SIG-M5 treated with dmso at 0.1 percent for 504 hours (cell line): Measurements from ENCODE around the gene ATP6AP1.
A peak's percentile ranks its signal among the peaks of the same experiment; 100 is the strongest.

Experiments used
- DNase-seq: peaks from one replicate; lab custom pipeline; 2025; ENCODE audit not compliant: unreplicated experiment; lab: John Stamatoyannopoulos, UW

ATP6AP1 gene

DNA sequence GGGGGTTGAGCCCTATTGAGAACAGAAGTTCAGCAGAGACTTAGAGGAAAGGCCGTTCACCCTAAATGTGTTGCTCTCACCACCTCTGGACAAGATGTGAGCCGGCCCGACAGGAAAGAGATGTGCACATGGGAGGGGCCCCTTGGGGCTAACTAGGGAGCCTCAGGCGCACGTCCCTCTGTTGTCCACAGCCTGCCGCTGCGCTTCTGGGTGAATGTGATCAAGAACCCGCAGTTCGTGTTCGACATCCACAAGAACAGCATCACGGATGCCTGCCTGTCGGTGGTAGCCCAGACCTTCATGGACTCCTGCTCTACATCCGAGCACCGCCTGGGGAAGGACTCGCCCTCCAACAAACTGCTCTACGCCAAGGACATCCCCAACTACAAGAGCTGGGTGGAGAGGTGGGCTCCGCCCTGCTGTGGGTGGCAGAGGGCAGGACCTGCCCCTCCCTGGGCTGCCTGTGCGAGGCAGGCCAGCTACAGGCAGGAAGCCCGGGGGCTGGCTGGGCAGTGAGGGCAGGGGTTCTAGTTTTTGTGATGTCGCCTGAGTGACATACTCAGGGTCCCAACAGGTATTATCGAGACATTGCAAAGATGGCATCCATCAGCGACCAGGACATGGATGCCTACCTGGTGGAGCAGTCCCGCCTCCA lies 42.6 kb downstream of the ATP6AP1 start:
- no peak for DNase-seq

- no peak for DNase-seq
These were observed 43.6 kb downstream of the ATP6AP1 start for GRCh38 chrX:154471839-154472684.

DNA sequence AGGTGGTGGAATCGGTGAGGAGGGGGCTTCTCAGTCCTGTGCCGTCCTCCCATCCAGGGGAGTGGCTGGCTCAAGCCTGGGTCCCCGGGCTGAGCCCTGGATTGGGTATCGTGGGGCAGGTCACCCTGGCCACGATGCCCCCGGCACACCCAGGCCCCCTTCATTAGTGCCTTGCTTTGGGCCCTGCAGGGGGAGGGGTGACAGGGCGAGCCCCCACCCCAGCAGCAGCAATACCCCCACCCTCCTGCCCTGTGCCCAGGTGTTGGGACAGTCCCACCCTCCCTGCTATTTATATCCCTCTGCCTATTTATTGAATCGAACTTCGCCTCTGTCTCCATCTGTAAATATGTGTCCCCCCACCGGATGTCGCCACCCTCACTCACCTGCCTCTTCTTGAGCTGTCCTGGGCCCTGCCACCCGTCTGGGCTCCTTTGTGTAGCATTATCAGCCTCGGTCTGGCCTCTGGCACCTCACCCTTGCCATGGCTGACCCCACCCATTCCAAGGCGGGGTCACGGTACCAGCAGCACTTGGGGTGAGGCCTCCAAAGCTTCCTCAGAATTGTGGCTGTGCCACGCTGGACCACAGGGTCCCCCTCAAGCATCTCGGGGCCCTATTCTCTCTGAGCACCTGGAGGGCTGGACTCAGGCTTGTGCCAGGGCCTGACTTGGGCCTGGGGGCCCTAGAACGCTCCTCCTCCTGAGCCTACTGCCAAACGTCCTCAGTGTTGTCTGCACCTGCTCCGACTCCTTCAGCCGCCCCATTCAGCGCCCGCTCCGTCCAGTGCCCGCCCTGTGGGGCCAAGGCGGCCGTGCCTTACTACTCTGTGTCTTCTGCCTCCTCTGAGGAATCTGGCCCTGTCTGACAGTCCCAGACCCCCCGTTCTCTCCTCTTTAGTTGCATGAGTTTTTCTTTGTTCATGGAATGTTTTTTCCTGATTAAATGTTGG lies 44.5 kb downstream of the ATP6AP1 start:
- DNase-seq: no peak

GRCh38 chrX:154473683-154474082 lies 45.2 kb downstream of the ATP6AP1 start:
- no peak for DNase-seq

GRCh38 chrX:154476821-154477220 lies 48.3 kb downstream of the ATP6AP1 start:
- DNase-seq: no peak

GRCh38 chrX:154477891-154478477 lies 49.5 kb downstream of the ATP6AP1 start:
- no peak for DNase-seq

GRCh38 chrX:154478728-154479622 lies 50.5 kb downstream of the ATP6AP1 start, which contains the start of gene LAGE3:
Gene LAGE3 (minus strand): TSS chrX:154479281. CDS start chrX:154478915, 366 bp downstream.
- peak; percentile 81 for DNase-seq

DNA sequence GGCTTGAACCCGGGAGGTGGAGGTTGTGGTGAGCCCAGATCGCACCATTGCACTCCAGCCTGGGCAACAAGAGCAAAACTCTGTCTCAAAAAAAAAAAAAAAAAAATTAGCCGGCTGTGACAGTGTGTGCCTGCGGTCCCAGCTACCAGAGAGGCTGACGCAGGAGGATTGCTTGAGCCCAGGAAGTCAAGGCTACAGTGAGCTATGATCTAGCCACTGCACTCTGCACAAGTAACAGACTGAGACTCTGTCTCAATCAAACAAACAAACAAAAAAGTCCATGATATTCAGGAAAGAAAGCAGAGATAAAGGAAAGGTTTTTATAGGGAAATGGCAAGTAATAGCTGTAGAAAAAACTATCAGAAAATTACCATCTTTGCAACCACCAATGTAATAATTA lies 52.7 kb downstream of the ATP6AP1 start:
- DNase-seq: no peak

GRCh38 chrX:154481911-154482601 lies 53.6 kb downstream of the ATP6AP1 start:
- no peak for DNase-seq

DNA sequence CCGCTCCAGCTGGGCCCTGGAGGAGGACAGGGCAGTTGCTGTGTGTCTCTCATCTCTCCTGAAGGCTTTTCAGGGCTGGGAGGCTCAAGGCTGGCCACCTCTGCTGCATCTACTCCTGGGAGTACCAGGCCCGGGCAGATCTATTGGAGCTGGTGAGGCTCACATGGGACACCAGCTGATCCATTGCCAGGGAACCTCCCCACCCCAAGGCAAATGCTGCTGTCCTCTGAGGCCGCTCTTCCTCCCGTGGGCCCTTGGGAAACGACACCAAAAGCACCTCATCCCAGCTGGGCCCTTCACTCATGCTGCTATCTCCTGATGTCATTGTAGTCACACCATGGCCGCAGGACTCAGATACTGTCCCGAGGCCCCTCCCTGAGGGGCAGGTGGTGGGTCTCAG lies 54.3 kb downstream of the ATP6AP1 start:
- no peak for DNase-seq

DNA sequence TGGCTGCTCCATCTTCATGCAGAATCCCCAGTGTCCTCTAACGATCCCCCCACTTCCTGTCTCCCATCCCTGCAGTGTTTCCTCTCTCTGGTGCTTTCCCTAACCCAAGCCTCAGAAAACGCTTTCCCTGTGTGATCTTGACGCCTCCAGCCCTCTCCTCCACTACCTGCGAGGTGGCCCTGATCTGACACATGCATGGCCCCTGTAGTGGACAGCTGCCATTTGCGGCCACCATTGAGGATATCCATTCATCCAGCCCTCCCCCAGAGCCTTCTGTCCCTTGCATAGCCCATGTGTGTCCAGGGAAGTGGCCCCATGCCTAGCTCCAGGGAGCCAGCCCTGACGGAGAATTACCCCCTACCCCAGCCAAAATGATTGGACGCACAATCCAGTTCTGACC lies 54.8 kb downstream of the ATP6AP1 start:
- DNase-seq: no peak

- DNase-seq: peak; percentile 28
These were observed 56.0 kb downstream of the ATP6AP1 start for GRCh38 chrX:154484255-154485149.

GRCh38 chrX:154485150-154486051 lies 56.9 kb downstream of the ATP6AP1 start:
- DNase-seq: no peak

GRCh38 chrX:154486052-154486395 lies 57.5 kb downstream of the ATP6AP1 start:
- no peak for DNase-seq
